ENCODE results near the gene BCAP31. TPM values are rescaled to one million over a fixed set of nuclear protein-coding genes. Genes with fewer than 3 reads are reported as not detected.
"Not testable (repeated sequence)": the region's sequence is repeated elsewhere in the genome, so short reads cannot be mapped to it uniquely, and the experiment has no call there.

The BCAP31 gene
- total and polyA plus RNA-seq, 12 donors: 121 to 343 (median 271) TPM

- peak in 2 of 7 donors; percentile 37 to 55 for DNase-seq
- Histone ChIP-seq H3K27ac (peak overlapping the region in 4 of 5 donors; percentile 41 to 83 (median 73)), H3K4me3 (no peak overlapping the region), H3K36me3 (replicated peaks in 1 of 2) (peaks cover 0 to 16% of the 10 kb centered on the region in 2 donors), H3K27me3 (no peaks in the 10 kb centered on the region), H3K9me3 (replicated peaks in 1 of 3) (no peaks in the 10 kb centered on the region), H3K4me1 (replicated peaks in 1 of 2) (peaks cover 0 to 4% of the 10 kb centered on the region in 2 donors)
- intact Hi-C loops (cut with DNase I): no loop called here
- 44 to 72% (median 66%) methylated on average over 2 to 15 of the region's 15 CpGs for WGBS, 4 donors
- no peak for TF ChIP-seq CTCF (IDR thresholded peaks at IDR 0.05)
- no peak for TF ChIP-seq POLR2A (IDR thresholded peaks at IDR 0.05)
Observed at GRCh38 chrX:153700376-153700945, 23.7 kb downstream of the BCAP31 start.

GRCh38 chrX:153699784-153700371 lies 24.3 kb downstream of the BCAP31 start:
- peak overlapping the region in 4 of 5 donors; percentile 41 to 83 (median 73) for H3K27ac ChIP-seq

GRCh38 chrX:153699210-153699783 lies 24.9 kb downstream of the BCAP31 start:
- peak in 1 of 7 donors; percentile 23 for DNase-seq
- H3K4me1 ChIP-seq (replicated peaks in 1 of 2); intact Hi-C loops (cut with DNase I); H3K4me3 ChIP-seq; H3K27me3 ChIP-seq; H3K9me3 ChIP-seq (replicated peaks in 1 of 3): not testable (repeated sequence)
- WGBS, 4 donors: 59 to 73% (median 64%) methylated on average over 5 to 16 of the region's 16 CpGs
- Histone ChIP-seq H3K27ac (peak overlapping the region in 3 of 5 donors; percentile 8 to 83 (median 82)), H3K36me3 (replicated peaks in 1 of 2) (peaks cover 0 to 16% of the 10 kb centered on the region in 2 donors)

More at GRCh38 chrX:153699784-153700371, 24.3 kb downstream of the BCAP31 start:
- peak in 6 of 7 donors; percentile 66 to 84 (median 80) for DNase-seq
- H3K4me1 ChIP-seq (replicated peaks in 1 of 2); H3K9me3 ChIP-seq (replicated peaks in 1 of 3); intact Hi-C loops (cut with DNase I); H3K27me3 ChIP-seq; H3K4me3 ChIP-seq: not testable (repeated sequence)
- peaks cover 0 to 16% of the 10 kb centered on the region in 2 donors for H3K36me3 ChIP-seq (replicated peaks in 1 of 2)
- TF ChIP-seq POLR2A (IDR thresholded peaks at IDR 0.05): peak in 1 of 2 donors; percentile 35
- 39 to 55% (median 54%) methylated on average over 2 to 18 of the region's 18 CpGs; no CpG with 5 or more reads in 1 of the 4 donors for WGBS, 4 donors

- TF ChIP-seq CTCF (IDR thresholded peaks at IDR 0.05) (no peak), POLR2A (IDR thresholded peaks at IDR 0.05) (no peak)
- Histone ChIP-seq H3K4me1 (replicated peaks in 1 of 2) (peaks cover 0 to 4% of the 10 kb centered on the region in 2 donors), H3K36me3 (replicated peaks in 1 of 2) (peaks cover 0 to 16% of the 10 kb centered on the region in 2 donors), H3K27ac (no peak overlapping the region), H3K9me3 (replicated peaks in 1 of 3) (no peaks in the 10 kb centered on the region), H3K27me3 (no peaks in the 10 kb centered on the region), H3K4me3 (no peak overlapping the region)
- no peak for DNase-seq
- intact Hi-C loops (cut with DNase I): no loop called here
- WGBS, 4 donors: 80 to 92% (median 91%) methylated on average over 7 to 14 of the region's 16 CpGs
Observed at GRCh38 chrX:153697924-153698865, 26.0 kb downstream of the BCAP31 start.

GRCh38 chrX:153696986-153697722 lies 27.0 kb downstream of the BCAP31 start:
- H3K4me3 ChIP-seq; intact Hi-C loops (cut with DNase I); H3K27ac ChIP-seq; H3K4me1 ChIP-seq (replicated peaks in 1 of 2); H3K9me3 ChIP-seq (replicated peaks in 1 of 3); H3K36me3 ChIP-seq (replicated peaks in 1 of 2); H3K27me3 ChIP-seq: not testable (repeated sequence)
- peak in 1 of 7 donors; percentile 6 for DNase-seq
- 86 to 91% (median 87%) methylated on average over 14 to 16 of the region's 16 CpGs for WGBS, 4 donors

GRCh38 chrX:153696538-153696937 lies 27.6 kb downstream of the BCAP31 start:
- H3K9me3 ChIP-seq (replicated peaks in 1 of 3); H3K27ac ChIP-seq; intact Hi-C loops (cut with DNase I); H3K27me3 ChIP-seq; H3K4me1 ChIP-seq (replicated peaks in 1 of 2); H3K4me3 ChIP-seq; H3K36me3 ChIP-seq (replicated peaks in 1 of 2): not testable (repeated sequence)
- WGBS, 4 donors: 69 to 86% (median 75%) methylated on average over 5 to 10 of the region's 10 CpGs
- DNase-seq: peak in 1 of 7 donors; percentile 7

All from adrenal gland (tissue), 12 donors.